Liver (tissue), 3 donors: ENCODE data around the gene ZNF334.

ENCODE experiments used
- ATF3 ChIP-seq: IDR thresholded peaks from 2 replicates; pipeline ENCODE4 v1.6.1; 2016; ENCODE audit warnings: antibody characterized with exemption
- CTCF ChIP-seq: fragments of 150-350 bp; IDR thresholded peaks from 2 replicates; pipeline ENCODE4 v1.5.1; 2017; ENCODE audit warnings: improper control_type of control experiment, low read depth, low read length; ENCODE audit not compliant: missing input control
- GABPA ChIP-seq, 2 donors: IDR thresholded peaks in 1 of 2; conservative IDR thresholded peaks in 1 of 2; 2 replicates each; pipeline ENCODE4 v1.6.1; 2016; ENCODE audit warnings: antibody characterized with exemption in 2 of 2, mild to moderate bottlenecking in 1 of 2, moderate library complexity in 1 of 2
- MAX ChIP-seq: IDR thresholded peaks from 2 replicates; pipeline ENCODE4 v1.6.1; 2016; ENCODE audit warnings: antibody characterized with exemption
- RAD21 ChIP-seq, 2 donors: IDR thresholded peaks; 2 replicates each; pipeline ENCODE4 v1.6.1; 2016; ENCODE audit warnings: antibody characterized with exemption in 2 of 2, mild to moderate bottlenecking in 2 of 2
- REST ChIP-seq: IDR thresholded peaks from 2 replicates; pipeline ENCODE4 v1.6.1; 2016; ENCODE audit warnings: antibody characterized with exemption, mild to moderate bottlenecking
- TAF1 ChIP-seq: conservative IDR thresholded peaks from 2 replicates; pipeline ENCODE4 v1.6.1; 2016; ENCODE audit warnings: antibody characterized with exemption, mild to moderate bottlenecking
- donor health status: healthy.
- donor health status: healthy.

GRCh38 chr20:46550461-46550860 lies 37.1 kb upstream of the ZNF334 start, which contains the start of gene OCSTAMP:
- TF ChIP-seq CTCF (no peak), TAF1 (no peak), MAX (no peak), GABPA (IDR thresholded peaks at IDR 0.05 in 1 of 2, conservative IDR thresholded peaks at IDR 0.05 in 1 of 2) (no peak), RAD21 (IDR thresholded peaks at IDR 0.05) (no peak), ATF3 (no peak), REST (no peak)
